ENCODE measurements around the gene ARHGEF10L.

GRCh38 chr1:17742583-17742982, 203.1 kb downstream of the ARHGEF10L start:
- TF ChIP-seq REST (IDR thresholded peaks at IDR 0.05; ENCODE audit: insufficient replicate concordance, low read depth) (no peak), POLR2AphosphoS5 (IDR thresholded peaks at IDR 0.05; ENCODE audit: low read depth) (no peak), CTCF (IDR thresholded peaks at IDR 0.05; ENCODE audit: insufficient read depth, low read length) (no peak), GABPA (IDR thresholded peaks at IDR 0.05; ENCODE audit: low read depth) (no peak), SPI1 (IDR thresholded peaks at IDR 0.05; ENCODE audit: borderline replicate concordance, low read depth) (no peak)
